HG03045 (cell line): ENCODE data around the gene PAXX.
A peak's percentile ranks its signal among the peaks of the same experiment; 100 is the strongest.

Experiments
- ATAC-seq: cut with Tn5 transposase; IDR thresholded peaks from one replicate; pipeline ENCODE4 v1.9.1; 2021; ENCODE audit warnings: mild to moderate bottlenecking, moderate library complexity; ENCODE audit not compliant: unreplicated experiment

PAXX gene, protein sequence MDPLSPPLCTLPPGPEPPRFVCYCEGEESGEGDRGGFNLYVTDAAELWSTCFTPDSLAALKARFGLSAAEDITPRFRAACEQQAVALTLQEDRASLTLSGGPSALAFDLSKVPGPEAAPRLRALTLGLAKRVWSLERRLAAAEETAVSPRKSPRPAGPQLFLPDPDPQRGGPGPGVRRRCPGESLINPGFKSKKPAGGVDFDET

DNA sequence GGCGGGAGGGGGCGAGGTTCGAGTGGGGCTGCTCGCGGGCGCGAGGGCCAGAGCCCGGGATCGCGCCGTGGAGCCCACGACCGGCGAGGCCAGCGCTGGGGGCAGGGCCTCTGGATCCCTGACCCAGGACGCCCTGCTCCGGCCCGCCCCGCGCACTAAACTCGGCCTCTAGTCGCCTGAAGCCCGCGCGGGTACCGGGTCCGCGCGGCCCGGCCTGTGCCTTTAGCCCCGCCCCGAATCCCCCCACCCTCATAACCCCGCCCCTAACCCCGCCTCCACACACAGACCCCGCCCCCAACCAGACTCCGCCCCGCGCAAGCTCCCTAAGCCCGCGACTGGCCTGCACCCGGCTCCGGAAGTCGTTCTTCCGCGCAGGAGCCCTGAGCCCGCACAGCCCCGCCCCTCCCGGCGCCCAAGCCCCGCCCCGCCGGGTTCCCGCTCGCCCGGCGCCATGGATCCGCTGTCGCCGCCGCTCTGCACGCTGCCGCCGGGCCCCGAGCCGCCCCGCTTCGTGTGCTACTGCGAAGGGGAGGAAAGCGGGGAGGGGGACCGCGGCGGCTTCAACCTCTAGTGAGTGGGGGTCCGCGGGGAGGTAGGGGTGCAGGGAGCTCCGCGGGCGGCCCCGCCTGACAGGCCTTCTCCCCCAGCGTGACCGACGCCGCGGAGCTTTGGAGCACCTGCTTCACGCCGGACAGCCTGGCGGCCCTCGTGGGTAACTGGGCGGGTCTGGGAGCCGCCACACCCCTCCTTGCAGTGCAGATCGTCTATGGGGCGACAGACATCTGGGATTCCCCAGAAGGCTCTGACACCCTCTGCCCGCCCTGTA is at the start of gene PAXX:
Gene PAXX, plus strand, starts transcription at position 430 of the 826 bp plus-strand sequence. Its CDS starts 22 bp downstream, at position 452.
- ATAC-seq, result peak; percentile 79

DNA sequence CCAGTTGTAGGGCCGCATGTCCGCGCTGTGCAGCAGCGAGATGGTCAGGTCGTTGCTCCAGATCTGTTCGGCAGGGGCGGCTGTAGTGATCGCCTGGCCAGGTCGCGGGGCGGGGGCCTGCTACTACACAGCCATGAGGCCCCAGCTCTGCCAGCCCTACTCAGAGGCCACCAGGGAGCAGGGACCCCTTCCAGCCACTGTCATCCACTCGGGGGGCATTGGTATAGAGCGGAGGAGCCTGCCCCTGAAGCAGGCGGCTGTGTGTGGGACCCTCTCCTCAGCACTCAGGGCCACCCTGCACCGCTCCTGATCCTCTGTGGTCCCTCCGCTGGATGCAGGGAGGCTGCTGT is 49.4 kb upstream of the PAXX start:
- no peak for ATAC-seq

DNA sequence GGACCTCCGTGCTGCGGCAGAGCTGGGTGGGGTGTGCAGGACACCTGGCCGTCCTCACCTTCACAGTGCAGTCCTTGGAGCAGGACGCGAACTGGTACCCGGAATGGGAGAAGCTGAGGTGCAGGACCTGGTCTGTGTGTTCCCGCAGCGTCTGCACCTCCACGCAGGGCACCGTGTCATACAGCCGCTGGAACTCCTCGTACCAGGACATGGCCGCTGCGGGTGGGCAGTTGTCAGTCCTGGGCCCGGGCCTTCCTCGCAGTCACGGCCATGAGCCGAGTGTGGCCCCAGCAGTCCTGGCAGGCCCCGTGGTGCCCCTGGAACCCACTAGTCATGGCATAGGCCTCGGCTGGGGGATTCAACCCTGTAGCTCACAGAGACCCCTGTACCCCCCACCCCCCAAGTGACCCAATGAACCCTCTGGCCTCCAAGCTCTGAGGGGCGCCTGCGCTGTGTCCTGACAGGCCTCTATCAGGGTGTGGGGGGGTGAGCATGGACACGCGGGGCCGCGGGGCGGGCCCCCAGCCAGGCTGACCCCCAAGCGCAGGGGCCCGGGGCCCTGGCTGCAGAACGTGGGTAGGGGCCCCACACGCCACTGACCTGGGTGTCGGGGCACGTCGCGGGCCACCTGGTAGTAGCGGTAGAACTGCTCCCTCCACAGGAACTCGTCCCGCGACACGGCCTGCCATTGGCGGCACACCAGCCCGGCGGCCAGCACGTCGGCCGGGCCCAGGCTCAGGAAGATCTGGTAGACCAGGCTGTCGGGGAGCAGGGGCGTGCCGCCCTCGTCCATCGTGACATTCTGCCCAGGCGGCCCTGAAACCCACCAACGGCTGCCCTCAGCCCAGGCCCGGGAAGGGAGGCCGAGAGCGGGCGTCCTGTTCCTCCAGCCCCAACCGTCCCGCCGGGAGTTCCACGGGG is 48.7 kb upstream of the PAXX start:
- ATAC-seq, result peak; percentile 13

DNA sequence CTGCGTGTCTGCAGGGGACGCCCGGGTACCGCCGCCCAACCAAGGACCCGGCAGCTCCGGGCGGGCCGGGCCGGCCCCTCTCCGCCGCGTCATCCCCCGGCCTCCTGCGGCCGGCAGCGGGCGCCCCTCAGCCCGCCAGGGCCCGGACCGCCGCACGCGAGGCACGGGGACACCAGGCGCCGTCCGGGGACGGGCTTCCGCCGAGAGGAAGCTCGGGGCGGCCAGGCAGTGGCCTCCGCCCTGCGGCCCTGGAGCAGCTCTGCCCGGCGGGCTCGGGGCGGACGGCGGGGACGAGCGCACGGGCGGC is 48.1 kb upstream of the PAXX start:
- ATAC-seq, result peak; percentile 33

DNA sequence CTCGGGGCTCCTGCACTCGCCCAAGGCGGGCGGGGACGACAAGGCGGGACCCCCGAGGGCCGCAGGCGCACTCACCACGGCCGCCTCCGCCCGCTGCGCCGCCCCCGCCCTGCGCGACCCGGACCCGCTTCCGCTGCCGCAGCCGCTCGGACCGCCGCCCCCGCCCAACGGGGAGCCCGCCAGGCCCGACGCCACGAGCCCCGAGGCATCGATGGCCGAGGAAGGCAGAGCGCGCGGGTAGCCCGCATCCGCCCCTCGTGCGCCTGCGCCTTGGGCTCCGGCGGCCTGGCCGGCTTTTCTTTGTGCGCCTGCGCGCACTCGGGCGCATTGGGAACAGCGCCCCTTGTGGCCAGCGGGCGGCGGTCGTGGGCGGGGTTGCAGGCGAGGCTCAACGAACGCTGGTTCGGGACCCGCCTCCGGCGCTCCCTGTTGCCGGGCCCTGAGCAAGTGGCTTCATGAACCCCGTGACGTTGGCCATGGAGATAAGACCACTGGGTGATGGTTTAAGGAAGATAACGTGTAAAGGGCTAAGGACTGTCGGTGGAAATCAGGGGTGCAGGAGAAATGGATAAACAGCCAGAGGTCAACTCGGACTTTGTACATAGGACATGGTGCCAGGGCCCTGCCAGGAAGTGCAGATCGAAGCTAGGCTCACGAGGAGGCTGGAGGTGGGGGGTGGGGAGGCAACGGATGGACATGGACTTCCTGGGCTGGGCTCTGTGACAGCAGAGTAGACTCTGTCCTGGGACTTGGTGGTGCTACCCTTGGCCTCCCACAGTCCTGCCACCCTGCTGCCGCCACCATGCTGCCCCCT is 47.5 kb upstream of the PAXX start, which contains the start of the genes C8G and FBXW5:
Gene C8G, plus strand, starts transcription at position 725 of the 814 bp plus-strand sequence. Its CDS starts 78 bp downstream, at position 803.
Gene FBXW5, minus strand, starts transcription at position 220 of the 814 bp plus-strand sequence. CDS start 655 bp downstream, outside the sequence.
- peak; percentile 71 for ATAC-seq

DNA sequence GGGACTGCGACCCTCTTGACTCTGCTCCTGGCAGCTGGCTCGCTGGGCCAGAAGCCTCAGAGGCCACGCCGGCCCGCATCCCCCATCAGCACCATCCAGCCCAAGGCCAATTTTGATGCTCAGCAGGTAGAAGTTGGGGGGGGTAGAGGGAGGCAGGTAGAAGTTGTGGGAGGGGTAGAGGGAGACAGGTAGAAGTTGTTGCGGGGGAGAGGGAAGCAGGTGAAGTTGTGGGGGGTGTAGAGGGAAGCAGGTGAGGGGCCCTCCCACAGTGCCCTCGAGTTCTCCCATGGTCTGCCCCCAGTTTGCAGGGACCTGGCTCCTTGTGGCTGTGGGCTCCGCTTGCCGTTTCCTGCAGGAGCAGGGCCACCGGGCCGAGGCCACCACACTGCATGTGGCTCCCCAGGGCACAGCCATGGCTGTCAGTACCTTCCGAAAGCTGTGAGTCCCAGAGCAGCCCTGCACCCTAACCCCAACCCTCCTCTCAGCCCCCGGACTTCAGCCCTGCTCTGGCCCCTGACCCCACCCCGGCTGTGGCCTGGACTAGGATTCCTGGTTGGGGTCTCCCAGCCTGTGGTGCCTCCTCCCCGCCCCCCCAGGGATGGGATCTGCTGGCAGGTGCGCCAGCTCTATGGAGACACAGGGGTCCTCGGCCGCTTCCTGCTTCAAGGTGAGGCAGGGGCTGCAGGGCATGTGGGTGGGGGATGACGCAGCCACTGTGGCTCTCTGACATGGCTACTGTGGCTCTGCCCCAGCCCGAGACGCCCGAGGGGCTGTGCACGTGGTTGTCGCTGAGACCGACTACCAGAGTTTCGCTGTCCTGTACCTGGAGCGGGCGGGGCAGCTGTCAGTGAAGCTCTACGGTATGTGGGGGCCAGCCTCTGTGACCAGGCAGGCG is 46.6 kb upstream of the PAXX start:
- no peak for ATAC-seq

DNA sequence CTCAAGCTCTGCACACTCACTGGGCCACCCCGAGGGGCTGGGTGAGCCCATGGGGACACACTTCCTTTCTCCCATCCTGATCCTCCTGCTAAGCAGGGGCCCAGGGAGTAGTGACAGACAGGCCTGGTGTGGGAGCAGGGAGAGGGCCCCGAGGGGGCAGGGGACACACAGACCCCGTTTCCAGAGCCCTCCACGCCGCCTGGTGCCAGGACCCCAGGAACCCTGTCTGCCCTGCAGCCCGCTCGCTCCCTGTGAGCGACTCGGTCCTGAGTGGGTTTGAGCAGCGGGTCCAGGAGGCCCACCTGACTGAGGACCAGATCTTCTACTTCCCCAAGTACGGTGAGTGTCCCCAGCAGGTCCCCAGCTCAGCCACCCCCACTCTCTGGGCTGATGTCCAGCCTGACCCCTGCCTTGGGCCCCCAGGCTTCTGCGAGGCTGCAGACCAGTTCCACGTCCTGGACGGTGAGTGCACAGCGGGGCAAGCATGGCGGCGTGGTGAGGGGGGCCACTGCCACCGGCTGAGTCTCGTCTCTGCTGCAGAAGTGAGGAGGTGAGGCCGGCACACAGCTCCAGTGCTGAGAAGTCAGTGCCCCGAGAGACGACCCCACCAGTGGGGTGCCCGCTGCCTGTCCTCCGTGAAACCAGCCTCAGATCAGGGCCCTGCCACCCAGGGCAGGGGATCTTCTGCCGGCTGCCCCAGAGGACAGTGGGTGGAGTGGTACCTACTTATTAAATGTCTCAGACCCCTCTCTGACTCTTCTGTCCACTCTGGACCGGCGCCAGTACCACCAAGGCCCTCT is 45.8 kb upstream of the PAXX start:
- no peak for ATAC-seq

DNA sequence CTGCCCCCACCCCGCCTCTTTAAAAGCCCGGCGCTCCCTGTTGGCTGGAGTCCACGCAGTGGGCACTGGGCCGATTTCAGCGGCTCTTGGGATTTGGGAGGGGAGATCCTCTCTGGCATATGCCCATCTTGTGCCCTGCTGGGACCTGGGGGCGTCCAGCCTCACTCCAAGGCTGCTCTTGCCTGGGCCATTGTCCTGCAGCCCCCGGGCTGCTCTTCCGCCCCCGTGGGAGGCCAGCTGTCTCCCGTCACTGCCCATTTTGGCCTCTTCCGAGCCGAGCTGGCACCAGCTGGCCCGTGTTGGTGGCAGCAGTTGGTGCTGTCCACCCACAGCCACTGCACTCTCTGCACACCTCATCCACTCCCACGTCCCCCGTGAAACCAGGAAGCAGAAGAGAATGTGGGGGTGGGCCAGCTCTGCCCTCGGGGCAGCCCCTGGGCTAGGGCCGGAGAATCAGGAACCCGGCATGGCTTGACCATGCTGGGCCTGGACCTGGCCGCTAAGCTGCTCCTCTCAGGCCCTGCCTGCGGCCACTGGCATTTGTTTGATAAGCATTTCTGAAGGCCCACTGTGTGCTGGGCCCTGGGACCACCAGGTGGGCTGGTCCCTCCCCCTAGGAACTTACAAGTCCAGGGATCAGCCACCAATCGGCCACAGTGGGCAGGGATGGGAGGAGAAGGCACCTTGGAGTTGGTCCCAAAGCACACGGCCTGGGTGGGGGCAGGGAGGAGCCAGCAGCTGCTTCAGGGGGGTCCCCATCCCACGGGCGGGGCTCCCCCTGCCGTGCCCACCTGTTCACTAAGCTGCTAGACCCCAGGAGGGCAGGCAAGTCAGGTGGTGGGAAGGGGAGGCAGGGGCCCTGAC is 45.0 kb upstream of the PAXX start:
- no peak for ATAC-seq

DNA sequence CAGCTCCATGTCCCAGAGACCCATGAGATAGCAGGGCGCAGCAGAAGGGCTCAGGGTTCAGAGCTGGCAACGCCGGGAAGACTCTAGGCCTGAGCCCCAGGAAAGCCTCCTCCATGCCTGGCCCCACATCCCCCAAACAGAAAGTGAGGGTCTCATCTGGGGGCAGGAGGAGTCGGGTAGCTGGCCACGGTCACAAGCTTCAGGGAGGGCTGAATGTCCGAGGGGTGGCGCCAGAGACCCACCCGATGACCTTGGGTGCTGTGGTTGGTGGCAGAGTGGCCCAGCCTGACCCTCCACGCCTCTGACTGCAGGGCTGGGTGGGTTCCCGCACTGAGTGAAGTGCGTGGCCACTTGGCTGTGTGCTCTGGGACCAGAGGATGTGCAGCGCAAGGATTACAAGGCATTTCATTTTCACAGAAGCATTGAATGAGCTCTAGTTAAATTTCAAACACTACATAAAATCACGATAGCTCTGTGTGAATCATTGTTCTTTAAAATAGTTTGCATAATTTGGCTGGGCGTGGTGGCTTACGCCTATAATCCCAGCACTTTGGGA is 44.2 kb upstream of the PAXX start:
- no peak for ATAC-seq

DNA sequence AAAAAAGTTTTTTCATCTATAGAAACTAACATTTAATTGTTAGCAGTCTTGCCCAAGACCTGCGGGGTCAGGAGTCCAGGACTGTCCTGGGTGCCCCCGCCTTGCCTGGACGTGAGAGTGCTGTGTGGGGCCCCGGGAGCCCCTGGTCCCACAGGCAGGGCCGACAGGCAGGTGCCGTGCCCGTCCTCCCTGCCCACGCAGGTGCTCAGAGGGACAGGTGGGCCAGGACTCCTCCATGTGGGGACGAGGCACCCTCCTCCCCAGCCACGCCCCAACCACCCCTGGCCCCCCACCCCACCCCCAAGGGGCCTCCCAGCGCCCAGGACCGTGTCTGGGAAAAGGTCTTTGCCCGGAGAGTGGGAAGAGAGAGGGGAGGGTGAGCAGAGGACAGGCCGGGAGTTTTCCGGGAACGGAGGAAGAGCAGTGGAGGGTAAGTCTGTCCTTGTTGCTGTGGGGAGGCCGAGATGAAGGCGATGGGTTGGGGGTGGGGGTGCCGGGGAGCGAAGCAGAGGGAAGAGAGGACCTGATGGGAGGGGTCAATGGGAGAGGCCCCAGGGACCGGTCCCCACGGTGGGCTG is 42.9 kb upstream of the PAXX start:
- no peak for ATAC-seq

DNA sequence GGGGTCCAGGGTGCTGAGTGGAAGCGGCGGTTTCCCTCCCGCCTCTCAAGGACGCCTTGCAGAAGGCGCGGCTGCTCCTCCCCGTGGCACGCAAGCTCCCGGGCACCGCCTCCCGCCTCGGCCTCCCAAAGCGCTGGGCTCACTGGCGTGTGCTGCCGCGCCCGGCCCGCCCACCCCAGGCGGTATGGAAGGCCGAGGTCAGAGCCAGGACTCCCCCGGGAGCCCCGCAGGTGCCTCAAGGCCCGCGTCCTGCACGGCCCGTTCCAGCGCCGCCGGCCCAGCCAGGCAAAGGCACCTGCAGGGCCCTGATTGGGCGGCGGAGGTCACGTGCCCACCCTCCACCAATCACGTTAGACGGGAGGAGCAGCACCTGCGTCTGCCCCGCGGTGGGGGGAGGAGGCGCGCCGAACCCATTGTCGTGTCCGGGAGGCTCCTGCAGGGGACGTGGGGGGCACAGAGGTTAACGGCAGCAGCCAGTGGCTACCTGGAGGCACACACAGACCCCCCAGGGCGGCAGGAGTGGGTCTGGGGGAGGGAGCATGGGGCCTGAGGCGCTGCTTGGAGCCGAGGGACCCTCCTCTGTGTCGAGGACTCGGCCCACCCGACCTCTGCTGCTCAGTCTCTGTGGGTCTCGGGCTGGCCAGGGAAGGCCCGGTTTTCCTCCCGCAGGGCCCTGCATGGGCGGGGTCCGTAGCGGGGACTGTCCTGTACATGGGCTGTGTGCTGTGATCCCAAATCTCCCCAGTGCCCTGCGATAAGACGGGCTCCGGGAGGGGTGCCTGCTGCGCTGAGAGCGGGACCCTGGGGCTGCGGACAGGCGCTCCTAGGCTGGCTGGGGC is 42.2 kb upstream of the PAXX start:
- ATAC-seq, result peak; percentile 86

DNA sequence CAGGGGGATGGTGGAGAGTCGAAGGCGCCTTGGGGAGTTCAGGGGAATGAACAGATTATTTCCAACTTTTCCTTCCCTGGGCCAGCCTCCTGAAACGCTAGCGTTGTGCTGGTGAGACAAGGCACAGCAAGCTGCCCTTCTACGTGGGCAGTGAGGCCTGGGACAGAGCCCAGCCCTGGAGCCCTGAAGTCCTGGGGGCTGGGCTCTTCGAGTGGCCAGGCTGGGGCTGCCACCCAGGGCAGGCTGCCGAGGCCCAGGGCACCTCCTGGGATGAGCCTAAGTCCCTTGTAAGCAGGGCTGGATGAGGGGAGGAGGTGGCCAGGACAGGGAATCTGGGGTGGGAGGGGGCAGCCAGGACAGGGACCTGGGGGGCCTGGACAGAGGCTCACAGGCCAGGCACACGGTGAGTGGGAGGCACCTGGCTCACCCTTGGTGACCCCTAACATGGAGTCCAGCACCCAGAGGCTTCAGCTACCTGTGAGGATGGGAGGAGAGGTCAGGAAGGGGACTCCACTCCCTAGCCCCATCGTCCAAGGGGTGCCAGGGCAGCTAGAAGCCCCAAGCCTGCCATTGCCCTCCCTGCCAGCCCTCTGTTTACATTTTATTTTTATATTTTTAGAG is 41.5 kb upstream of the PAXX start:
- ATAC-seq, result no peak

DNA sequence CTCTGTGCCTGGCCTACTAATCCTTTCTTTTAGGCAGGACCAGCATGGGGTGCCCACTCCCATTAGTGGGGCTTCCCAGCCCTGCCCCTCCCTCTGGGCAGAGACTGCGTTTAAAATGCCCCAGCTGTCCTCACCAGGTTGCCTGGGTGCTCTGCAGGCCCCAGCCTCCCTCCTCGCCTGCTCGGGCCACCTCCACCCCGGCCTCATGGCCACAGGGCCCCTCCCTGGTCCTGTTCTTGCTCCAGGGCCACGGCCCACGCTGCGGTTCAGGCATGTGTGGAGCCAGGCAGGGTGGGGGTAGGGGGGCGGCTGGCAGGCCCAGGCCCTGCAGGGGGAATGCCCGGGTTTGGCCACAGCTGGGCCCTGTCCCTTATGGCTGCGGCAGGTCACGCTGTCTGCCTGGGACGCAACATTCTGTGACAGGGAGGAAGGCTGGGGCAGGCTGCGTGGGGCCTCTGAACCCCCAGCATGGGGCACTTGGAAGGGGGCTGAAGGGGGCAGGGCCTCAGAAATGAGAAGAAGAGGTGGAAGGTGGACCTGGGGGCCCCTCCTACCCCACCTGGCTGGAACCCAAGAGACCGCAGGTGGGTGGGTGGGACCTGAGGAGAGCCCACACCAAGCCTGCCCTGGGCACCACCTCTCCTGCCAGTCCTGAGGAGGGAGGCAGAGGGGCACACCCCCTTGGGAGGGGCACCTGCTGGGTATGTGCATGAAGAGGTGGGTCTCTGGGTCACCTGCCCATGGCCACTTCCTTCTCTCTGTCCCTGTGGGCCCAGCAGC is 40.5 kb upstream of the PAXX start, which contains the start of gene LCN12:
Gene LCN12, plus strand, starts transcription at position 733 of the 780 bp plus-strand sequence. CDS start 55 bp downstream, outside the sequence.
- ATAC-seq, result no peak

DNA sequence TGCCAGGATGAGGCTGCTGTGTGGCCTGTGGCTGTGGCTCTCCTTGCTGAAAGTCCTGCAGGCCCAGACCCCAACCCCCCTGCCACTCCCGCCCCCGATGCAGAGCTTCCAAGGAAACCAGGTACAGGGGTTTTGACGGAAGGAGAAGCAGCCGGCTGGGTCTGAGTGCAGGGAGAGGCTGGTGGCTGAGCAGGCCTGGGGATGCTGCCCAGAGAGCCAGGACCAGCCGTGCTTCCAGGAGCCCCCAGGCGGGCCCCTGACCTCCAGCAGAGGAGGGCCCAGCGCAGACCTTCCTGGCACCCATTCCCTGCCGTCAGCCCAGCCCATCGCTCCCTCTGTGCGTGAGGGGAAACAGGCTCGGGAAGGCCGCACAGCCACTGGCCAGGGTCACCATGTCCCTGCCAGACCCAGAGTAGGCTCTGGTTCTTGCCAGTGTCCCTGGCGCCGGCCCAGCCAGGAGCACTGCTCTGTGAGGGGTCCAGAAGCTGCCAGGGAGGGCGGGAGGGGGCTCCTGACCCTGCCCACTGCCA is 39.8 kb upstream of the PAXX start:
- no peak for ATAC-seq
